ENCODE data around the gene SETDB2. TPM values are rescaled to one million over a fixed set of nuclear protein-coding genes. Genes with fewer than 3 reads are reported as not detected.

Gene SETDB2
- total RNA-seq, 1 experiment from 2014 or later = 14.7 TPM

DNA sequence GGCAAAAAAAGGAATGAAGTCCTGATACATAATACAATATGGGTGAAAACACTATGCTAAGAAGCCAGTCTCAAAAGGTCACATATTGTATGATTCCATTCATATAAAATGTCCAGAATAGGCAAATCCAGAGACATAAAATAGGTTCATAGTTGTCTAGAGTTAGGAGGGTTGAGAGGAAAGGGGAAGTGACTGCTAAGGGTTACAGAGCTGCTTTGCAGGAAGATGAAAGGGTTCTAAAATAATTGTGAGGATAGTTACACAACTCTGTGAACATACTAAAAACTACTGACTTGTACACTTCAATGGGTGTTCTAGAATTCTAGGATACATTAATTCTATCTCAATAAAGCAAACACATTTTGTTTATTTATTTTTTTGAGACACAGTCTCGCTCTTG, 25.9 kb upstream of the SETDB2 start:
- H3K4me1 ChIP-seq = no peaks in the 10 kb centered on the region
- ChIA-PET POLR2A (no interaction called here), CTCF (no interaction called here)
- no peaks in the 10 kb centered on the region for H3K27me3 Mint-ChIP-seq (ENCODE audit: insufficient read depth, unreplicated experiment)
- H3K36me3 Mint-ChIP-seq (ENCODE audit: insufficient read depth, unreplicated experiment) = no peaks in the 10 kb centered on the region
- intact Hi-C loops (cut with micrococcal nuclease; ENCODE audit: unreplicated experiment) = no loop called here
- H3K4me1 Mint-ChIP-seq (ENCODE audit: low read depth, unreplicated experiment) = peaks cover 4% of the 10 kb centered on the region
- H3K27ac Mint-ChIP-seq (ENCODE audit: unreplicated experiment) = no peak overlapping the region
- H3K9me3 Mint-ChIP-seq (ENCODE audit: unreplicated experiment) = no peaks in the 10 kb centered on the region
- H3K4me3 Mint-ChIP-seq (ENCODE audit: unreplicated experiment) = no peak overlapping the region
- BruUV-seq (replicated peaks) = no TSS peak
- H3K27me3 ChIP-seq (replicated peaks; ENCODE audit: control insufficient read depth, insufficient read depth, low read length) = no peaks in the 10 kb centered on the region
- no peak overlapping the region for H3K4me3 ChIP-seq (ENCODE audit: low read depth, low read length)
- no peaks in the 10 kb centered on the region for H3K36me3 ChIP-seq (ENCODE audit: control insufficient read depth, insufficient read depth, low read length)
- no peaks in the 10 kb centered on the region for H3K9me3 ChIP-seq
- TF ChIP-seq, protein P1, sequence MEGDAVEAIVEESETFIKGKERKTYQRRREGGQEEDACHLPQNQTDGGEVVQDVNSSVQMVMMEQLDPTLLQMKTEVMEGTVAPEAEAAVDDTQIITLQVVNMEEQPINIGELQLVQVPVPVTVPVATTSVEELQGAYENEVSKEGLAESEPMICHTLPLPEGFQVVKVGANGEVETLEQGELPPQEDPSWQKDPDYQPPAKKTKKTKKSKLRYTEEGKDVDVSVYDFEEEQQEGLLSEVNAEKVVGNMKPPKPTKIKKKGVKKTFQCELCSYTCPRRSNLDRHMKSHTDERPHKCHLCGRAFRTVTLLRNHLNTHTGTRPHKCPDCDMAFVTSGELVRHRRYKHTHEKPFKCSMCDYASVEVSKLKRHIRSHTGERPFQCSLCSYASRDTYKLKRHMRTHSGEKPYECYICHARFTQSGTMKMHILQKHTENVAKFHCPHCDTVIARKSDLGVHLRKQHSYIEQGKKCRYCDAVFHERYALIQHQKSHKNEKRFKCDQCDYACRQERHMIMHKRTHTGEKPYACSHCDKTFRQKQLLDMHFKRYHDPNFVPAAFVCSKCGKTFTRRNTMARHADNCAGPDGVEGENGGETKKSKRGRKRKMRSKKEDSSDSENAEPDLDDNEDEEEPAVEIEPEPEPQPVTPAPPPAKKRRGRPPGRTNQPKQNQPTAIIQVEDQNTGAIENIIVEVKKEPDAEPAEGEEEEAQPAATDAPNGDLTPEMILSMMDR (IDR thresholded peaks at IDR 0.05; ENCODE audit: insufficient read depth in 1 of 2, low read depth in 1 of 2, low read length in 1 of 2, severe bottlenecking in 1 of 2, unreplicated experiment in 1 of 2) = no peak
- DNase-seq = no peak

DNA sequence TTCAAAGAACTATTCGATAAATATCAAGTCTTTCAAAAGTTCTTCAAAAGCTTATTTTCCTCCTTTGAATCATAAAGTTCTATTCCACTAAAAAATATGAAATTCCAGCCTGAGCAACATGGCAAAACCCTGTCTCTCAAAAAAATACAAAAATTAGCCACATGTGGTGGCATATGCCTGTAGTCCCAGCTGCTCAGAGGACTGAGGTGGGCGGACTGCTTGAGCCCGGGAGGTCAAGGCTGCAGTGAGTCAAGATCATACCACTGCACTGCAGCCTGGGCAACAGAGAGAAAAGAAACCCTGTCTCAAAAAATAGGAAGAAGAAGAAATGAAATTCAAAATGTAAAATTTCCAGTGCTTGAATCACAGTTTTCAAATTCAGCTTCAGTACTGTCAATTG, 24.8 kb upstream of the SETDB2 start:
- TF ChIP-seq, protein P1 (IDR thresholded peaks at IDR 0.05; ENCODE audit: insufficient read depth in 1 of 2, low read depth in 1 of 2, low read length in 1 of 2, severe bottlenecking in 1 of 2, unreplicated experiment in 1 of 2) = no peak
- H3K36me3 Mint-ChIP-seq (ENCODE audit: insufficient read depth, unreplicated experiment) = no peaks in the 10 kb centered on the region
- no peak for DNase-seq

DNA sequence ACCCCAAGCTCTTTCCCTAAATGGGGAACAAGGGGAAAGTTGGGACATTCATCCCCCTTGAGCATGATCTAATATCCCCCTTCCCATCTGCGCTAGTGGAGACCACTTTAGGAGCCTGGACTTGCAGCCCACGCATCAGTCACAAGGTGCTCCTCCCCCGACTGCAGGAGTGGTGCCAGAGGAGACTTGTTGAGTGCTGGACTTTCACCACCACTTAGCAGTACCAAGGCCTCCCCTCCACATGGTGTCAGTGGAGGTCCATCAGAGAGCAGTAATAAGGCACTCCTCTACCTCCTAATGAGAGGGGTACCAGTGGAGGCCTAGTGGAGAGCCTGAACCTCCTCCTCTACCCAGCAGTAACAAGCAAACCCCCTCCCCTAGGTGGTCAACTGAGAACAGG, 22.7 kb upstream of the SETDB2 start:
- POLR2A ChIA-PET = no interaction called here
- H3K4me1 Mint-ChIP-seq (ENCODE audit: low read depth, unreplicated experiment) = peaks cover 4% of the 10 kb centered on the region
- no TSS peak for BruUV-seq (replicated peaks)
- intact Hi-C loops (cut with micrococcal nuclease; ENCODE audit: unreplicated experiment) = loop anchor here (1.0 to 5.0 kb wide), 2 partner anchors 119 to 186 kb away; no protein-coding TSS in a partner anchor
- H3K36me3 Mint-ChIP-seq (ENCODE audit: insufficient read depth, unreplicated experiment) = no peaks in the 10 kb centered on the region
- H3K9me3 Mint-ChIP-seq (ENCODE audit: unreplicated experiment) = no peaks in the 10 kb centered on the region
- H3K27me3 ChIP-seq (replicated peaks; ENCODE audit: control insufficient read depth, insufficient read depth, low read length) = no peaks in the 10 kb centered on the region
- no peak overlapping the region for H3K4me3 Mint-ChIP-seq (ENCODE audit: unreplicated experiment)
- no peak overlapping the region for H3K4me3 ChIP-seq (ENCODE audit: low read depth, low read length)
- CTCF ChIA-PET = no interaction called here
- TF ChIP-seq, protein P1 (IDR thresholded peaks at IDR 0.05; ENCODE audit: insufficient read depth in 1 of 2, low read depth in 1 of 2, low read length in 1 of 2, severe bottlenecking in 1 of 2, unreplicated experiment in 1 of 2) = peak; percentile 20 to 26
- no peaks in the 10 kb centered on the region for H3K9me3 ChIP-seq
- DNase-seq = peak; percentile 58 to 62
- H3K27me3 Mint-ChIP-seq (ENCODE audit: insufficient read depth, unreplicated experiment) = no peaks in the 10 kb centered on the region
- H3K36me3 ChIP-seq (ENCODE audit: control insufficient read depth, insufficient read depth, low read length) = no peaks in the 10 kb centered on the region
- H3K27ac Mint-ChIP-seq (ENCODE audit: unreplicated experiment) = no peak overlapping the region
- H3K4me1 ChIP-seq = no peaks in the 10 kb centered on the region

More for the DNA sequence above, 24.8 kb upstream of the SETDB2 start:
- Mint-ChIP-seq H3K4me1 (ENCODE audit: low read depth, unreplicated experiment) (peaks cover 4% of the 10 kb centered on the region), H3K27ac (ENCODE audit: unreplicated experiment) (no peak overlapping the region), H3K4me3 (ENCODE audit: unreplicated experiment) (no peak overlapping the region), H3K27me3 (ENCODE audit: insufficient read depth, unreplicated experiment) (no peaks in the 10 kb centered on the region), H3K9me3 (ENCODE audit: unreplicated experiment) (no peaks in the 10 kb centered on the region)
- ChIA-PET POLR2A (no interaction called here), CTCF (interaction anchor here (0.6 kb wide), 1 partner anchor 155 kb away, joined by 6 read pairs; no protein-coding TSS in a partner anchor)
- no peaks in the 10 kb centered on the region for H3K4me1 ChIP-seq
- H3K4me3 ChIP-seq (ENCODE audit: low read depth, low read length) = no peak overlapping the region
- BruUV-seq (replicated peaks) = no TSS peak
- no peaks in the 10 kb centered on the region for H3K27me3 ChIP-seq (replicated peaks; ENCODE audit: control insufficient read depth, insufficient read depth, low read length)
- intact Hi-C loops (cut with micrococcal nuclease; ENCODE audit: unreplicated experiment) = no loop called here
- no peaks in the 10 kb centered on the region for H3K36me3 ChIP-seq (ENCODE audit: control insufficient read depth, insufficient read depth, low read length)
- H3K9me3 ChIP-seq = no peaks in the 10 kb centered on the region

Data from Caco-2 (cell line).